VCaP (cell line): Measurements from ENCODE around the gene TMEM115.
A peak's percentile ranks its signal among the peaks of the same experiment; 100 is the strongest.

ENCODE experiments used
- H3K27ac ChIP-seq: fragments of 450-650 bp; 2 replicates; pipeline ENCODE4 v1.5.1; 2017
- TF ChIP-seq, protein P1 (sequence below): fragments of 450-650 bp; conservative IDR thresholded peaks from 2 replicates; pipeline ENCODE4 v1.5.1; 2017; ENCODE audit warnings: mild to moderate bottlenecking, moderate library complexity

The TMEM115 gene

GRCh38 chr3:50319894-50320625 is 39.3 kb downstream of the TMEM115 start:
- TF ChIP-seq, protein P1, sequence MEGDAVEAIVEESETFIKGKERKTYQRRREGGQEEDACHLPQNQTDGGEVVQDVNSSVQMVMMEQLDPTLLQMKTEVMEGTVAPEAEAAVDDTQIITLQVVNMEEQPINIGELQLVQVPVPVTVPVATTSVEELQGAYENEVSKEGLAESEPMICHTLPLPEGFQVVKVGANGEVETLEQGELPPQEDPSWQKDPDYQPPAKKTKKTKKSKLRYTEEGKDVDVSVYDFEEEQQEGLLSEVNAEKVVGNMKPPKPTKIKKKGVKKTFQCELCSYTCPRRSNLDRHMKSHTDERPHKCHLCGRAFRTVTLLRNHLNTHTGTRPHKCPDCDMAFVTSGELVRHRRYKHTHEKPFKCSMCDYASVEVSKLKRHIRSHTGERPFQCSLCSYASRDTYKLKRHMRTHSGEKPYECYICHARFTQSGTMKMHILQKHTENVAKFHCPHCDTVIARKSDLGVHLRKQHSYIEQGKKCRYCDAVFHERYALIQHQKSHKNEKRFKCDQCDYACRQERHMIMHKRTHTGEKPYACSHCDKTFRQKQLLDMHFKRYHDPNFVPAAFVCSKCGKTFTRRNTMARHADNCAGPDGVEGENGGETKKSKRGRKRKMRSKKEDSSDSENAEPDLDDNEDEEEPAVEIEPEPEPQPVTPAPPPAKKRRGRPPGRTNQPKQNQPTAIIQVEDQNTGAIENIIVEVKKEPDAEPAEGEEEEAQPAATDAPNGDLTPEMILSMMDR, result 0 out of 2 replicates have a peak, but pooled peaks have one; percentile 8
- H3K27ac ChIP-seq, result peak overlapping the region; percentile 97

DNA sequence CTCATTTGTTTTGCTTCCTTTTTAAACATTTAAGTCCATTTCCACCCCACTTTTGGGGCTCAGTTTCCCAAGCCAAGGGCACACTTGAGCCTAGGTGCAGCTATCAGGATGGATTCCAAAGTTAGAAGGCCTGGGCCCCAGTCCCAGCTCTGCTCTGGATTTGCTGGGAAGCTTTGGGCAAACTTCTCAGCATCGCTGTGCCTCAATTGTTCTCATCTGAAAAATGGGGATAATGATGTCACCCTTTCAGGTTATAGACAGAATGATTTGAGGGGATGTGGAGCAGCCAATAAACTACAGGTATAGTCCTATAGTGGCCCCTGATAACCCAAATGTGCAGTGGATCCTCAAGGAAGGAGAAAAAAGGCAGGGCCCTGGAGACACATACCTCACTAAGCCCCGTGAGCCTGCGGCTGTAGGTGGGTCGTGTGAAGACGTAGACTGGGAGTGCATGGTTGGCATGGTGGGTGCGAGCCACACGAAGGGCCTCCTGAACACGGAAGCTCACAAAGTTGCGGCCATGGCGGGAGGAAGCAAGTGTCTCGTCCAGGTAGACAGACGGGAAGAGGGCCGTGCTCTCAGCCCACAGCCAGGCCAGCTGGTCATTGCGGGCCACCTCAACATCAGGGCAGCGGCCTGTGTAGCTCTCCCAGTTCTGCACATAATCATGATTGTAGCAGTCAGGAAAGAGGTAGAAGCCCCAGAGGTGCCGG is 40.0 kb downstream of the TMEM115 start:
- H3K27ac ChIP-seq, result peak overlapping the region; percentile 97
- TF ChIP-seq, protein P1, result no peak

- TF ChIP-seq, protein P1, result no peak
- peak overlapping the region; percentile 97; the same call in 1 of the 2 replicates for H3K27ac ChIP-seq
Measured at GRCh38 chr3:50318615-50319014, 40.7 kb downstream of the TMEM115 start.

- no peak overlapping the region; the same call in 1 of the 2 replicates for H3K27ac ChIP-seq
- TF ChIP-seq, protein P1, result no peak
Measured at GRCh38 chr3:50318163-50318562, 41.2 kb downstream of the TMEM115 start.

- no peak overlapping the region for H3K27ac ChIP-seq
- TF ChIP-seq, protein P1, result no peak
Measured at GRCh38 chr3:50317300-50317699, 42.0 kb downstream of the TMEM115 start.

DNA sequence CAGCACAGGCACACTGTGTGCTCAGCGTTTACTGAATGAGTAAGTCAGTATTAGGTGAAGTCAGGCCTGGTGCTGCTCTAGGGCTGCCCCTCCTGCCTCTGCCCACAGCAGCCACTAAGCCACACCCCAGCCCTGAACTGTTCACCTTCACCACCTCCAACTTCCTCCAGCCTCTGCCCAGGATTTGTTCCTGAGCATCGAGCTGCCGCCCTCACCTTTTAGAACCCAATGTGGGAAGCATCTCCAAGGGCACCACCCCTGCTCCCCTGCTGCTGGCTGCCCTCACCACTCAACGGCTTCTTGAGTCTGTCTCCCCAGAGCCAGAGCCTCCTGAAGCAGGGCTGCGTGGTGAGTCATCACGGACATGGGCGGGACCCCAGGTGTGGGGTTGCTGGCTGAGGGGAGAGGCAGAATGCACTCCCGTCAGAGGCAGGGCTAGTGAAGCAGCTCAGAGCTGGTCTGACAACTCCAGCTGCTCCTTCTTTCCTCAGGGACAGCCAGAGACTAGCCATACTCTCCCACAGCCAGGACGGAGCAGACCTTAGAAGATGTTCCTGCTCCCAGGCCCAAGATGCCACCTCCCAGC is 42.6 kb downstream of the TMEM115 start:
- H3K27ac ChIP-seq, result no peak overlapping the region

GRCh38 chr3:50314816-50315215 is 44.5 kb downstream of the TMEM115 start:
- no peak overlapping the region for H3K27ac ChIP-seq

More for the DNA sequence above, 42.6 kb downstream of the TMEM115 start:
- TF ChIP-seq, protein P1, result no peak

More at GRCh38 chr3:50314816-50315215, 44.5 kb downstream of the TMEM115 start:
- TF ChIP-seq, protein P1, result no peak
